HCT116 (cell line): Measurements from ENCODE around the gene GALNS.

ENCODE experiments used
- CTCF ChIP-seq, 3 experiments: fragments of 200-600 bp in 1 of 3; sonication (generic) in 1 of 3; IDR thresholded peaks in 2 of 3; conservative IDR thresholded peaks in 1 of 3; 2 replicates each; pipeline ENCODE4 v1.5.1; 2012 to 2017; ENCODE audit warnings: low read depth in 2 of 3, low read length in 2 of 3, antibody characterized with exemption in 1 of 3, borderline replicate concordance in 1 of 3, control low read depth in 1 of 3, mild to moderate bottlenecking in 1 of 3, mixed read lengths in 1 of 3, mixed run types in 1 of 3, moderate library complexity in 1 of 3; ENCODE audit not compliant: insufficient read depth in 1 of 3
- EZH2 ChIP-seq: fragments of 200-600 bp; sonication (generic); IDR thresholded peaks from 2 replicates; pipeline ENCODE4 v1.6.1; 2017; ENCODE audit warnings: antibody characterized with exemption, mixed run types
- EZH2phosphoT487 ChIP-seq: fragments of 200-600 bp; IDR thresholded peaks from 2 replicates; pipeline ENCODE4 v1.6.1; 2018; ENCODE audit warnings: antibody characterized with exemption, borderline replicate concordance
- MAX ChIP-seq: IDR thresholded peaks from 2 replicates; pipeline ENCODE4 v1.6.1; 2012
- POLR2A ChIP-seq: IDR thresholded peaks from 2 replicates; pipeline ENCODE4 v1.7.0; 2011; ENCODE audit warnings: borderline replicate concordance; ENCODE audit not compliant: insufficient read depth, insufficient read length; ENCODE audit errors: extremely low read depth
- POLR2AphosphoS5 ChIP-seq: IDR thresholded peaks from 2 replicates; pipeline ENCODE4 v1.6.1; 2011; ENCODE audit warnings: mild to moderate bottlenecking, low read depth, low read length, moderate library complexity
- RAD21 ChIP-seq: IDR thresholded peaks from 2 replicates; pipeline ENCODE4 v1.6.1; 2012; ENCODE audit warnings: low read depth, mild to moderate bottlenecking
- REST ChIP-seq: IDR thresholded peaks from 2 replicates; pipeline ENCODE4 v1.6.1; 2012; ENCODE audit warnings: low read depth
- SIN3A ChIP-seq: IDR thresholded peaks from 2 replicates; pipeline ENCODE4 v1.6.1; 2012; ENCODE audit warnings: low read depth
- TCF7L2 ChIP-seq: IDR thresholded peaks from 2 replicates; pipeline ENCODE4 v1.7.0; 2011; ENCODE audit warnings: borderline replicate concordance, inconsistent platforms; ENCODE audit not compliant: insufficient read depth, insufficient read length; ENCODE audit errors: extremely low read depth
- YY1 ChIP-seq: IDR thresholded peaks from 2 replicates; pipeline ENCODE4 v1.6.1; 2011; ENCODE audit warnings: low read length, low read depth, moderate library complexity, mild to moderate bottlenecking; ENCODE audit not compliant: insufficient replicate concordance; ENCODE audit errors: extremely low read depth
- ZBTB33 ChIP-seq: IDR thresholded peaks from 2 replicates; pipeline ENCODE4 v1.6.1; 2011; ENCODE audit warnings: mild to moderate bottlenecking, low read length, moderate library complexity; ENCODE audit not compliant: insufficient replicate concordance; ENCODE audit errors: extremely low read depth

- TF ChIP-seq CTCF (IDR thresholded peaks at IDR 0.05 in 2 of 3, conservative IDR thresholded peaks at IDR 0.05 in 1 of 3; ENCODE audit: borderline replicate concordance in 1 of 3, insufficient read depth in 1 of 3, low read depth in 2 of 3, low read length in 2 of 3) (no peak), POLR2A (no peak), POLR2AphosphoS5 (no peak), EZH2phosphoT487 (no peak), YY1 (no peak), REST (no peak), RAD21 (no peak), TCF7L2 (no peak), SIN3A (no peak), ZBTB33 (no peak), EZH2 (no peak), MAX (no peak)
Measured at GRCh38 chr16:88883946-88884345, 27.2 kb upstream of the GALNS start.
